Ishikawa (cell line): Measurements from ENCODE around the gene ZNF554.

Source experiments
- EP300 ChIP-seq: IDR thresholded peaks from 2 replicates; pipeline ENCODE4 v1.6.1; 2012; ENCODE audit warnings: borderline replicate concordance
- MAX ChIP-seq: IDR thresholded peaks from 2 replicates; pipeline ENCODE4 v1.6.1; 2012
- RAD21 ChIP-seq: IDR thresholded peaks from 2 replicates; pipeline ENCODE4 v1.6.1; 2012; ENCODE audit warnings: low read depth
- REST ChIP-seq: IDR thresholded peaks from 2 replicates; pipeline ENCODE4 v1.6.1; 2012; ENCODE audit warnings: low read depth, mild to moderate bottlenecking
- TAF1 ChIP-seq: IDR thresholded peaks from 2 replicates; pipeline ENCODE4 v1.6.1; 2012; ENCODE audit warnings: low read depth, mild to moderate bottlenecking
- TCF12 ChIP-seq: IDR thresholded peaks from 2 replicates; pipeline ENCODE4 v1.6.1; 2012; ENCODE audit warnings: low read depth

- no peak for TF ChIP-seq REST
- TF ChIP-seq TCF12, result no peak
- TF ChIP-seq RAD21, result no peak
- no peak for TF ChIP-seq EP300
- TF ChIP-seq TAF1, result no peak
- no peak for TF ChIP-seq MAX
These were observed 36.9 kb downstream of the ZNF554 start for GRCh38 chr19:2856457-2857050.
